ENCODE measurements around the gene RBFOX2.
A peak's percentile ranks its signal among the peaks of the same experiment; 100 is the strongest.
"Not testable (repeated sequence)": the region's sequence is repeated elsewhere in the genome, so short reads cannot be mapped to it uniquely, and the experiment has no call there.

Gene RBFOX2

DNA sequence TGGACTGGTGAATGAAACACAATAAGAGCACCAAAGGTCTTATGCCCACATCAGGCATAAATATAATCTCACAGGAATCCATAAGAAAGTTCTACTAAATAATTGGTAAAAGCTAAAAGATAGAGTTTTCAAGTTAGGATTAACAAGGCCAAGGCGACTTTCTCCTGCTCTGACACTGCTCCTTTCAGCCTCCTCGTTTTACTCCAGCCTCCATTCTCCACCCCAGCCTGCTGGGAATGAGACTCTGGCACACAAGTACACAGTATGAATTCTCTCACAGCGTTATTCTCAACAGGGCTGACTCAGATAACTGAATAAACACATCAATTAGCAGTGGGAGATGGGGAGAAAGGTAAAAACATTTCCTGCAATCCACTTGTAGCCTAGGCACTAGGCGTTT is 216.0 kb downstream of the RBFOX2 start:
- FAIRE-seq: no peak

DNA sequence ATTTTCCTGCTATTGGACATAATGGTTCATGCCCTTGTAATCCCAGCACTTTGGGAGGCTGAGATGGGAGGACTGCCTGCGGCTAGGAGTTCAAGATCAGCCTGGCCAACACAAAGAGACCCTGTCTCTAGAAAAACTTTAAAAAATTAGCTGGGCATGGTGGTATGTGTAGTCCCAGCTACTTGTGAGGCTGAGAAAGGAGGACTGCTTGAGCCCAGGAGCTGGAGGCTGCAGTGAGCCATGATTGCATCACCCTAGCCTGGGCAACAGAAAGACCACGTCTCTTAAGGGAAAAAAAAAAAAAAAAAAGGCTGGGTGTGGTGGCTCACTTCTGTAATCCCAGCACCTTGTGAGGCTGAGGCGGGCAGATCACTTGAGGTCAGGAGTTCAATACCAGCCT is 217.0 kb downstream of the RBFOX2 start:
- FAIRE-seq: no peak

DNA sequence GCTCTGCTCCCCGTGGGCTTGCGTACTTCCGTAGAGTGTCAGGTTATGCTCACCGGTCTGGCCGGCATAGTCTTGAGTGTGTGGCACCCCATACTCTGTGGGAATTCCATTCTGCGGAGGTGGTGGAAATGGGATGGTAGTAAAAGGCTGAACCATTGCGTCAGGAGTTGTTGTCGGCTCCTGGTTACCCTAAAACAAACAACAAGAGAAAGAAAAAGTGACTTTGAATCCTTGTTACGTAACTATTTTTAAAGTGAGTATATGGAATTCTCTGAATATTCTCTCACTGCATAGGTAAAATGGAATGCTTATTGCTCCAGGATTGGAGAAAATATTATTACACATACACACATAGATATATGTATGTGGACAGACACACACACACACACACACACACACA is 218.8 kb downstream of the RBFOX2 start:
- no peak for FAIRE-seq

DNA sequence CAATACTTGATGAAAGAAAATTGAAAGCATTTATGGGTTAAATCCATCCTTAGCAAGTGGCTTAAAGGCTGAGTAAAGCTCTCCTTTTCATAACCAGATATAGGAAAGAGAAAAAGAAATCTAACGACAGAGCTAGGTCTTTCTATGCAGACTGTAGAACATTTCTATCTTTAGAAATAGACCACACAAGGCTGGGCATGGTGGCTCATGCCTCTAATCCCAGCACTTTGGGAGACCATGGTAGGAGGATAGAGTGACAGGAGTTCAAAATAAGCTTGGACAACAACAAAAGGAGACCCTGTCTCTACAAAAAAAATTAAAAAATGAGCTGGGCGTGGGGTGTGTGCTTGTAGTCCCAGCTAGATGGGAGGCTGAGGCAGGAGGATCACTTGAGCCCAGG is 220.2 kb downstream of the RBFOX2 start:
- no peak for FAIRE-seq

DNA sequence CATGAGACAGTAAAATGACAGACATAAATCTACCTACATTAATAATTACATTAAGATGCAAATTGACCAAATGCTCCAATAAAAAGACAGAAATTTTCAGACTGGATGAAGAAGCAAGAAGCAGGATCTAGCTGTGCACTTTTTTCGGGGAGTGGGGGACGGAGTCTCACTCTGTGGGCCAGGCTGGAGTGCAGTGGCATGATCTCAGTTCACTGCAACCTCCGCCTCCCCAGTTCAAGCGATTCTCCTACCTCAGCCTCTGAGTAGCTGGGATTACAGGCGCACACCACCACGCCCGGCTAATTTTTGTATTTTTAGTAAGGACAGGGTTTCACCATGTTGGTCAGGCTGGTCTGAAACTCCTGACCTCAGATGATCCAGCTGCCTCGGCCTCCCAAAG is 222.0 kb downstream of the RBFOX2 start:
- FAIRE-seq: not testable (repeated sequence)

DNA sequence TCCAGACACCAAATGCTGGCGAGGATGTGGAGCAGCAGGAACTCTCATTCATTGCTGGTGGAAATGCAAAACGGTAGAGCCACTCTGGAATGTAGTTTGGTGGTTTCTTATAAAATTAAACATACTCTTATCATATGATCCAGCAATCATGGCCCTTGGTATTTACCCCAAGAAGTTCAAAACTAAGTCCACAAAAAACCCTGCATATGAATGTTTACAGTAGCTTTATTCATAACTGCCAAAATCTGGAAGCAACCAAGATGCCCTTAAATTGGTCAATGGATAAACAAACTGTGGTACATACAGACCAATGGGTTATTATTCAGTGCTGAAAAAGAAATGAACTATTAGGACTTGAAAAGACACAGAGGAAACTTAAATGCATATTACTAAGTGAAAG is 223.2 kb downstream of the RBFOX2 start:
- FAIRE-seq: no peak

DNA sequence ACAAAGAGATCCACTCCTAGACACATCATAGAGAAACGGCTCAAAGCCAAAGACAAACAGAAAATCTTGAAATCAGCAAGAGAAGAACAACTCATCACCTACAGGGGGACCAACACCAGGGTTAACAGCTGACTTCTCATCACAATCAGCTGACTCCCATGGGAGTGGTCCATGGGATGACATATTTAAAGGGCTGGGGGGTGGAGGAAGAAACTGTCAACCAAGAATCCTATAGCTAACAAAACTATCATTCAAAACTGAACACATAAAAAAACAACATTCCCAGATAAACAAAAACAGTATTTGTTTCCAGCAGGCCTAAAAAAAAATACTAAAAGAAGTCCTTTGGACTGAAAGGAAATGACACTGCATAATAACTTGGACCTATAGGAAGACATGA is 224.2 kb downstream of the RBFOX2 start:
- no peak for FAIRE-seq

DNA sequence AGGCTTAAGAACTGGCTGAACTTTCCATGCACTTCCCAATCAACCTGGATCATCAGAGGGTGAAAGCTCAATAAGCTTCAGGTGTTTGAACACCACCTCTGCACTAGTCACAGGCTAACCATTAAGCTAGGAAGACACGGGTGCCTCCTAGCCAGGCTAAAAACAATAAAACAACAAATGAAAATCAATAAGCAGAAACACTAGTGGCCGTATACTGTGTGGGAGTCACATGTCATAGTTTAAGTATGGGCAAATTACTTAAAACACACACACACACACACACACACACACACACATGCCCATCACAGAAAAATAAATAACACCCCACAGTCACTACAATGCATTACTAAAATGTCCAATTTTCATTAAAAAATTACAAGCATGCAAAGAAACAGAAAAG is 225.7 kb downstream of the RBFOX2 start:
- FAIRE-seq: no peak

DNA sequence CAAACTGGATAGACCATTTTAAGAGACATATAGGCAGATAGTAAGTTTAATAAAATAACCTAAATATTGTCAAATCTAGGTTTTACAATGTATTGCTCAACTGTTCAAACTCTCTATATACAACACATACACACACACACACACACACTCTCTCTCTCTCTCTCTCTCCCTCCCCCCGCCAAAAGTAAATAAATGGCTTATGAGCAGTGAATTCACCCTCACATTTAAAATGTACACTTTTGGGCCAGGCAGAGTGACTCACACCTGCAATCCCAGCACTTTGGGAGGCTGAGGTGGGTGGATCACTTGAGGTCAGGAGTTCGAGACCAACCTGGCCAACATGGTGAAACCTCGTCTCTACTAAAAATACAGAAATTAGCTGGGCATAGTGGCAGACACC is 227.3 kb downstream of the RBFOX2 start:
- FAIRE-seq: not testable (repeated sequence)

DNA sequence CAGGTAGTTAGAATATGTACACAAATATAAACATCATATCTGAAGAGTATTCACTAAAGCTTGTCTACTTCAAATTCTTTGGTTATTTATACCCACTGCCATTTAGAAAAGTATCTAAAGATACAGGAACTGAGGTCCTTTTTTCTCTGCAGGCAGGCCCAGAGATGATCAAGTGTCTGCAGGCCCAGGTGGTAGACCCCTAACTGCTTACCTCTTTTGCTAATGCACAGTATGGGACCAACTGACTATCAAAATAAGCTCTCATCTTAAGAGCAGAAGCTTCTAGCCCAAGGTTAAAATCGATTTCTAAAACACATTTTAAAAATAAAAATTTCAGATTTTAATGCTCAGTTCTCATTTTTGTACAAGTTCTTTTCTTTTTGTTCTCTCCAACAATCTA is 229.5 kb downstream of the RBFOX2 start:
- FAIRE-seq: no peak

DNA sequence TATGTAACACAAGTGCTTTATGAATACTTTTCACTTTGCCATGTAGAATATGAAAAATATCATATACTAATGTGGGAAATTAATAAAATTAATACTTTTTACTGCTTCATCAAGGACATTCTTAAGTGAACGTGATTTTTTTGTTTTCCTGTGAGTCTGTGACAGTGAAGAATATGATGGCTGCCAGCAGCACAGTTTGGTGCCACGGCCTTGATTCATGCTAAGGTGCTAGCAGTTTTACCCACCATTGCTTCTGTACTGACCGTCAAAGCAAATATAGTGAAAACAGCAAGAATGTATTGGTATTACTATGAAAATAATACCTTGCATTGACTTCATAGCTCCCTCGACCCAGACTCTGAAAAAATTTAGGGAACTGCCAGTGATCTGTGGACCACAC is 231.2 kb downstream of the RBFOX2 start:
- peak; percentile 5 for FAIRE-seq

DNA sequence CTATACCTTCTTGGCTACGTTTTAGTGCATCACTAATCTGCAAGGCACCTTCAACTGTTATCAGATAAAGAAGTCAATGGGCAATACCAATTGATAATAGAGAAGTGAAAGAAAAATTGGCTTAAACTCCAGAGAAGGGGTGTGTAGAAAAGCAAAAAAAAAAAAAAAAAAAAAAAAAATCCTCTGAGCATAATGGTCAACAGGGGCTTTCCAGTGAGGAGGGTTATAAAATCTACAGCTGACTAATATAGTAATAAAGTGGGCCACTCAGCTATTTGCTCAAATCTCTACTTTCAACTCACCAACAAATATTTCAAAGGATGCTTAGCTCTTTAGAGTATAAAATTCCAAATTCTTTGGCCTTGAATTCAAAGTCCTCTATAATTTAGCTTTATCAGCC is 233.1 kb downstream of the RBFOX2 start:
- no peak for FAIRE-seq

DNA sequence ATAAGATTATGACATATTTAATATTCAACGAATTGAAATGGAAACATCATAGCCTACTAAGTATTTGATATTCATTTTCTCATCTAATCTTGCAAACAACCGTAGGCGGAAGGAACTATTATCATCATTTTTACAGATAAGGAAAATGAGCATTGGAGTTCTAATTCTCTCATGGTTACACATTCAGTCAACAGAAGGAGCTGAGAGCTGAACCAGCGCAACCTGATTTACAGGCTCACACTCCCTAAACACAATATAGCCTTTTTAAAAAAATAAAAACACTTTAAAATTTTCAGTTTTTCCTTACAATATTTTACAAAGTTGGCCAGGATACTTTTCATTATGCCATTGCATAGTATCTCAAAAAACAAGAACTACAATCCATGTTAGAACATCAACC is 236.1 kb downstream of the RBFOX2 start:
- no peak for FAIRE-seq

DNA sequence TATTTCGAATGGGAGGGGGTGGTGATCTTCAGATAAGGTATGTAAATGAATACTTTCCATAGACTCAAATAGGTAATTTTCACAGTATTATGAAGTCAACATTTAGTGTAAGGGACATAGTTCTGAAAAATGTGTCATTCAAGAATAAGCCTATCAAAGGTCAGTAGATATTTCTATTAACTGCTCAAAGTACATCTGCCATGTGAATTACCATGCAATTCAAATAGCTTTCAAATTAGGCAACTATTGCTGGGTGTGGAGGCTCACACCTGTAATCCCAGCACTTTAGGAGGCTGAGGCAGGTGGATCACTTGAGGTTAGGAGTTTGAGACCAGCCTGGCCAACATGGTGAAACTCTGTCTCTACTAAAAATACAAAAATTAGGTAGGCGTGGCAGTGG is 236.8 kb downstream of the RBFOX2 start:
- peak; percentile 24 for FAIRE-seq

DNA sequence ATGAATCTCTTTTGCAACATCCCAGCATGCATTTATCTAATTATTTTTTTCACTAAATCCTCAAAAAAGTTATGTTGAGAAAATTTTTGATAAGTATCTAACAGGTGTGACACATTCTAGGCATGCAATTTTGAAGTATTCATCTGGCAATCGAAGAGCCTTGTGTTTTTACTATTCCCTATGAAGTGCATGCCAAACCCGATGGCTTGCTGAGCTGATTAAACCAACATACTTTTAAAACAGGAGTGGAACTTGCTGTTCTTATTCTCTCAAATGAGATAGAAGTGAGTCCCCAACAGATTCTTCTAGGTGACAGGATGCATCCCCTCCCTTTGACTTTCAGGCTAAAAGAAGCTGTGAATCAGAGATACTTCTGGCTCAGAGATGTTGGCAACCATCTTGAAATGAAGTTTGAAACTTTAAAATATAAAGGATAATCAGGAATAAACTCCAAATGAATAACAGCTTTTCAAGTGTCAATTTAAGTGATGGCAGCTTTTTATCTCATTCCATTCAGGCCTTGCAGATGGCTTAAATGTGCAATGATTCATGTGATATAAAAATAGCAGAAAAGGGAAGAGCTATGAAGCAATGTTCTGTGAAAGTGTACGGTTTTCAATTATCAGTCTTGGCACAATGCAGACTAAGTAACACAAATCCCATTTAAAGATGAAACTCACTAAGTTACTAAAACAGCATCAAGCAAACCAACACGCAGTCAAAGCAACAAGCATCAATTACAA is 243.3 kb downstream of the RBFOX2 start:
- FAIRE-seq: no peak

DNA sequence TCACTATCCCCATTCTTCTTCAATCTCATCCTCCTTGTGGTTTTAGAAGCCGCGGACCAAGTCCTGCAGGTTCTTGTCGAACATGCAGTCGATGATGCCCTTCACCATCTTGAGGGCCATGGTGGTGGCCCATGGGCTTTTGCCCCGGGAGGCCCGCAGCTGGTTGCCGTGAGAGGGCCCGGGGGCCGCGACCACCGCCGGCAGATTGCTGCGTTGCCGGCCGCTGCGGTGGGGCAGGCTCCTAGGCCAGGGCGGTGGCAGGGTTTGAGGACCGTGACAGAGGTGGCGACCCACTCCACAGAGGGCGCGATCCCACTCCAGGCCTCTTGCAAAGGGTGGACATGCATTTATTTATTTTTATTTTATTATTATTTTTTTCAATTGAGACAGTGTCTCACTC is 244.0 kb downstream of the RBFOX2 start:
- FAIRE-seq: no peak

DNA sequence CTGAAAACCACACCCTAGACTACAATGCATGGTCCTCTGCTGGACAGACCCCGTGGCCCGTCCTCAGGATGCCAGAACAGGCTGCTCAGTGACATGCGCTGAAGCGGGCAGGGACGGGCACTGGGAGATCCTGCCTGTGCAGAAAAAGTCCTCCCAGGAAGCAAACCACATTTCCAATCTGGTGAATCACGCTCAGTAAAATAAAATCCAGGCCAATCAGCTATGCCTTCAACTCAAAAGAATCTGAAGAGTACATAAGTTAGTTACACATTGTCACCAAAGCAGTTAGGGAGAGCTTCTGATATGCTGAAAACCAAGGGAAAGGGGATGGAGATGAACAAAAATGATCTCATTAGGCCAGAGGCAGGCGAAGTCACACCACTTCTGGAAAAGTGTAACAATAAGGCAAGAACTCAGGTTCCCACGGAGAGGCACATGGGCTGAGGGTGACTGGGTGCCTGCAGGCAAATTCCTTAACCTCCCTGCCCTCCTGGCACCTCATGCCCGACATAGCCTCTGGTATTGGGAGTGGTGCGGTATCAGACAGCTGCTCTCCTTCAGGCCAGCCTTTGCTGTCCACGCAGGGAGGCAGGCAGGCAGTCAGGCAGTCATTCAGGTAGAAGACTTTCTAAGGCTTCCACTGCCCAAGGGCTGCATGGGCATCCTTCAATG is 244.5 kb downstream of the RBFOX2 start:
- FAIRE-seq: no peak

DNA sequence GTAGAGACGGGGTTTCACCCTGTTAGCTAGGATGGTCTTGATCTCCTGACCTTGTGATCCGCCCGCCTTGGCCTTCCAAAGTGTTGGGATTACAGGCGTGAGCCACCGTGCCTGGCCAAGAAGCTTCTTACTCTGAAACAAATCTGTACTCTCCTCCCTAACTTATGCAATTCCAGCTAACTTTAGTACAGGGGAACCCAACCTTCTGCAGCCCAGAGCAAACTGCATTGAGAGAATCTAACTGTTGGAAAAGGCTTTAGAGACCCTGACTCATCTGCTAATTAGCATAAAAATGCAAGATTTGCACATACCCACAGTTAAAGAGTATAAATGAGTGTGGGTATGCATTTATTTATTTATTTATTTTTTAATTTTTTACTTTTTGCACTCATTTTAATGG is 246.1 kb downstream of the RBFOX2 start:
- no peak for FAIRE-seq

DNA sequence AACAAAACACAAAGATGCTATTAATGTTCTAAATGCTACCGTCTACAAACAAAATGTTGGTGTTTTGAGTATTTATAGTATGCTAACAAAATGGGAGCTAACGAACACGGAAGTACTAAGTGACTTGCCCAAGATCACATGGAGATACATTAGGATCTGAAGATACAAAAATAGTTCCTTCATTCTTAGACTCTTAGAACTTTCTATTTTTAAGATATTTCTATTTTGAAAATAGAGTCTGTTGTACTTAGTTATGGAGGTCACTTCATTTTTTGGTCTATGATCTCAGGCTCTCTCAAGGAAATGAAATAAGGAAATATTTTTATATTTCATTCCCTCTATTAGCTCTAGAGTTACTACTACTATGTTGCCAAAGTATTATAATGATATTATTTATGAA is 246.7 kb downstream of the RBFOX2 start:
- FAIRE-seq: no peak

DNA sequence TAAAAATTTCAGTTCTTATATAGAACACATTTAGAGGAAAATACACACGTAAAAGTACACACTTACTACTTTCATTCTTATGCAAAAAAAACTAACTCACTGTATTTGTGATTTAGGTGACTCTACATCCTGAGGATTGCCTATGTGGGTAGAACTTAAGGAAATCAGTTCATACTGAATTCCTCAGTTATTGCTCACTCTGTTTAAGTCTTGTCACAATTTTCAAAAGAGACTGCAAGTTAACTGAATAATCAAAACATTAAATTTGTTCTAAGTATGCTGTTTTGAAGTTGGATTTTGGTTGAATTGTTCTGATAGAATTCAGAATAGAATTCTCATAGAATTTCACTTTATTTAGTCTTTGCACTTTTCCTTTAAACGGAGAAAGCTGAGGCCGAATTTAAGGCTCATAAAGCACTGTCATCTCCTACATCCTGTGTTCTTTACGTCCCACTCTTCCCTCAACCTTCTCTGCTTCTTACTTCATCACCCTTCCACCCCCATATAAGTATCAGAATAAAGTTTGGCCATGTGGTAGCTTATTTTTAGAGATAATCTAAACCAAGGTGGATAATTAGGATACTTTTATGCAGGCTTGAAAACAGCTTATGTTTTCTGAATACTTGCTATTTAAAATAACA is 251.2 kb downstream of the RBFOX2 start:
- no peak for FAIRE-seq

DNA sequence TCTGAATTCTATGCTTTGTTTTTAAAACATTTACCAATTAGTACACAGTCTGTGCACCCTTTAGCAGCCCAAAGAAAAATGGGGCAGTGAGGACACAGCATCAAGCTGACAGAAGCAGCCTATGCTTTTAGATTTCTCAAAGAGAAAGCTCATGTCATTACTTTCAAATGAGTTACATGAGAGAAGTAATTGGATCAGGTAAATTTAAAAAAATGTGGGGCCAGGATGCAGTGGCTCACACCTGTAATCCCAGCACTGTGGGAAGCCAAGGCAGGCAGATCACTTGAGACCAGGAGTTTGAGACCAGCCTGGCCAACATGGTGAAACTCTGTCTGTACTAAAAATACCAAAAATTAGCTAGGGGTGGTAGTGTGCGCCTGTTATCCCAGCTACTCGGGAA is 253.3 kb downstream of the RBFOX2 start:
- FAIRE-seq: no peak

DNA sequence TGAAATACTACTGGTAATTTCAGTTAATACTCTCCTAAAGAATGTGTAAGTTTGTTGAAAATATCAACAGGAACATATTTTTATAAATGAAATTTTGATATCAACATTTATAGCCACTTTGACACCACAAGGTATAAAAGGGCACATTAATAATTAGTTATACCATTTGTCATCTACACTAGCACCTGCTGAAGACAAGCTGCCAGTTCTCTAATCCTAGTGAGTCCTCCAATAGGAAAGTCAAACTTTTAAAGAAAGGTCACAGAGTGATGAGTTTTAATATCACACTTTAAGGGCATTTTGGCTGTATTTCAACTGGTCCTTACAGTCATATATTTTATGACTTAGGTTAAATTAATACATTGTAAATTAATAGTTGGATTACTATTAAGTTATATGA is 258.6 kb downstream of the RBFOX2 start:
- FAIRE-seq: no peak

DNA sequence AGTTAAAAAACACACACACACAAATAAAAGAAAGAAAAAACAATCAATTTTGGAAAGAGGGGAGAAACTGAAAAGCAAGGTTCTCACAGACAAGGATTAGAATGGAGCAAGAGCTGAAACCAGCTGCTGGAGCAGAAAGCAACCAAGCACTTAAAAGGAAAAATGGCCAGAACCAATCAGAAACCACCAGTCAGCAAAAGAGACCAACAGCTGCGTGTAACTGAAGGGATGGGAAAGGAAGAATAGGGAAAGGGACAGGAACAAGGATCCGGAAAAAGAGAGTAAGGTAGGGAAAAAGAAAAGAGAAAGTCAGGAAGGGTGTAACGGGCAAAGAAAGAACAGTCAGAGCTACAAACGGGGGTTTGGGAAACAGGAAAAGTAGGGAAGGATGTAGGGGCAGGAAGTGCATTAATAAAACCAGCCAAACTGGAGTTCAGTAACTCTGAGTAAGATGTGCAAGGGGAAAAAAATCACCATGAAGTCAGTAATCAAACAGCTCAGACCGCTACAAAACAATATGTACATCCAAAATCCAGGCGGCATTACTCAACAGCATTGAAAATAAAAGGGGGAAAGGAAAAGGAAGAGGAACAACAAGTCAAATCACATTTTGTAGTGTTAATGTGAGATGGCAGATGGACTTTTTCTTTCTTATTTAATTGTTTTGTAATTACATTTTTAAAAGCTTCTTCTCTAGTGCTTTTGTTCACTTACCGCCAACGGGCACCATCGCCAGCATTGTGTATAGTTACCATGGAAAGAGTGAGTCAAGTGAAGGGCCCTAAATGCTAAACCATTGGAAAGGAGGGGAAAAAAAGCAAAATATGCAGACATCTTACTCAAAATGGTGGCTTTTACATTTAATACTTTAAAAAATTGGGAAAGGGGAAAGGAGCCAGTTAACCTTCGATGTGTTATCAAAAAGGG is 261.7 kb downstream of the RBFOX2 start:
- FAIRE-seq: no peak

Measured in islet of Langerhans (tissue), 1 donor.